Measurements from ENCODE around the gene TBC1D5.
A peak's percentile ranks its signal among the peaks of the same experiment; 100 is the strongest.
"Not testable (repeated sequence)": the region's sequence is repeated elsewhere in the genome, so short reads cannot be mapped to it uniquely, and the experiment has no call there.

The TBC1D5 gene

DNA sequence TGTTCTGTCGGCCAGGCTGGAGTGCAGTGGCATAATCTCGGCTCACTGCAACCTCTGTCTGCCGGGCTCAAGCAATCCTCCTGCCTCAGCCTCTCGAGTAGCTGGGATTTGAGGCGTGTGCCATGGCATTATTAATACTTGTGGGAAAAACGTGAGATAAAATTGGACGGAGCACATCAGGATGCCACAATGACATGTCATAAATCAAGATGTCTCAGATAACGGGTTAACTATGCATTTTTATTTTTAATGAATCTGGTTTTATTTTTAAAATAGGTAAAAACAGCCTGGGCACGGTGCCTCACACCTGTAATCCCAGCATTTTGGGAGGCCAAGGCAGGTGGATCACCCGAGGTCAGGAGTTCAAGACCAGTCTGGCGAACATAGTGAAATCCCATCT, 212.8 kb downstream of the TBC1D5 start:
- no peak for DNase-seq

DNA sequence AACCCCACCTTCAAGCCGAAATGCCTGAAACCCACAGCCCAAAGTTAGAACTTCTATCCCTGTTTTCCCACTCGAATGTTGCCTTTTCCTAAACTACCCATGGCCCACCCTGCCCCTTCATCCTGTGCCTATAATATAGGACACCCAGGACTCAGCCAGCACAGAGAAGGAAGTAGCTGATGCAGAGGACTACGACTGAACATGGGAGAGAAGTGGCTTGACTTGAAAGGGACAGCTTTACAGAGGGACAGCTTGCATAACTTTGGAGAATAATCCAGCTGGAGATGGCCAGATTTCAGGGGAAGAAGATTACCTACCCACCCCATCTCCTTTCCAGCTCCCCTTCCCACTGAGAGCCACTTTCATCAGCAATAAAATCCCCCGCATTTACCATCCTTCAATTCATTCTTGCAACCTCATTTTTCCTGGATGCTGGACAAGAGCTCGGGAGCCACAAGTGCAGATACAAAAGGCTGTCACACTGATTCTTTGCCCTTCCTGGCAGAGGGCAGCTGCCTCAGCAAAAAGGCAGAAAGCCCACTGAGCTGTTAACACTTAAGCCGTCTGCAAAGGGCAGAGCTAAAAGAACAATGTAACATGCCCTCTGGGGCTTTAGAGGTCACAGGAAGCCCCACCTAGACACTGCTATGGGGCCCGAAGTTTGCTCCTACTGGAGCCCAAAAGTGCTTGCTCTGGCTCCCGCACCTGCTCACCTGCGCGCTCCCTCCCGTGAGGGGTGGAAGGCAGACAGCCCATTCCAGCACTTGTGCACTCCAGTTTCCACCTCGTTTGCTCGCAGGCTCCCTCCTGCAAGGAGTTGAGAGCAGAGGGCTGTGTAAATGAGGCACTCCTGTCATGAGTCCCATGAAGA, 224.0 kb downstream of the TBC1D5 start:
- peak; percentile 4 for DNase-seq

DNA sequence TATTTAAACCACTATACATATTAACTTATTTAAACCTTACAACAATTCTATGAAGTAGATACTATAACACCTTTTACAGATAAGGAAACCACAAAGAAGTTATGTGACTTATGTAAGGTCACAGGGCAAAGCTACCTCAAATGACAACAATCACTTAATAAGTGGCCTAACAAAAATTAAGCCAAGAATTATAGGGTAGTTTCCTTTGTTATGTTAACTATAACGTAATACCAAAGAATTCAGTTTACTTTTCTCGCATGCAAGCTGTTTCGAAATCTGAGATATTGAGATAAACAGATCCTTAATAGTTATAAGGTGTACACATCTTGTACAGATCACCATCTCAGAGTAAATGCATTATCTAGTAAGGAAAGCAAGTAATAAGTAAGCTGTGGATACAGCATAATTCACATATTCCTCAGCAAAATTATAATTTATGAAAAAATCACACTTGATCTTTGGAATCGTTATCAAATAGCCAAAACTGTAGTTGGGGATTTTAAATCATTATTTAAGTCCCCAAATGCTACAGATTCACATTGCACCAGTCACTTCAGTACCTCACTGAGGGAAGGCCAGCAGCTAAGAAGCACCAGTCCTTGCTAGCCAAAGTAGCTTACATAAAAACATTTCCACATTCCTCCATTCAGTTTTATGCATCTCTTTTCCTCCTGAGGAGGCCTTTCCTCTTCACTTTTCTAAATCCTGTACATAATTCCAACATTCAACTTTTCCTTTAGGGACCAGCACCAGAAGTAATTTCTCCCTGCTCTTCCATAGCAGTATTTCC, 226.8 kb downstream of the TBC1D5 start:
- no peak for DNase-seq

DNA sequence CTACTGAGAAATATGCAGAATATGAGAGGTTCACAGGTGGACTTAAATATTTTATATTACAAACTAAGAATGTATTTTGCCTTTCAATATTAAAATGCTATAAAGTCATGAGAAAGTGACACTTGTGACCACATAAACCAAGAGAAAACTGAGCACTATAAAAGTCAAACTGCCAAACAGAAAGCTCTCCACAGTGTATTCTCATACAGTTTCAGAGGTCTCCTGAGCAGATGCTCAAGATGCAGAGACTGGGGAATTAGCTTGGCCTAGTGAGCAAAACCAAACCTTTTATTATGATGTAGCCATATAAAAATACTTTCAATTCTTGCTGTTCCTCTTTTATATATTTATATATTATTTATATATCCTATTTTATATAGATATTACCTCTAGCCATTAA, 227.8 kb downstream of the TBC1D5 start:
- no peak for DNase-seq

DNA sequence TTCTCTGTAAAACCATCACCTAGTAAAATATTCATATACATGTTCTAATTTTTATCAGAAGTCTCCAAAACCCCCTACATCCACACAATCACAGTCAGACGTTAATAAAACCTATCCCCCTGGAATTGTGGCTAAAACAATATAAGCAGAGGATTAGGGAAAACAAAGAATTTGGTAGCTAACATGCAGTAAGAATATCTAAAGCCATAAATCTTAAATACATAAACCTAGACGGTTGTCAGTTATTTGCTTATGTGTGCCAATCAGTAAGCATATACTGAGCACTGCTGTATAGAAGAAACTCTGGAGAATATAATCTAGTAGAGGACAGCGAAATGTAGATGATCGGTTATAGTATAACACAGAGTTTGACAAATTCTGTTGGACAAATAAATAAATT, 232.2 kb downstream of the TBC1D5 start:
- DNase-seq = no peak

DNA sequence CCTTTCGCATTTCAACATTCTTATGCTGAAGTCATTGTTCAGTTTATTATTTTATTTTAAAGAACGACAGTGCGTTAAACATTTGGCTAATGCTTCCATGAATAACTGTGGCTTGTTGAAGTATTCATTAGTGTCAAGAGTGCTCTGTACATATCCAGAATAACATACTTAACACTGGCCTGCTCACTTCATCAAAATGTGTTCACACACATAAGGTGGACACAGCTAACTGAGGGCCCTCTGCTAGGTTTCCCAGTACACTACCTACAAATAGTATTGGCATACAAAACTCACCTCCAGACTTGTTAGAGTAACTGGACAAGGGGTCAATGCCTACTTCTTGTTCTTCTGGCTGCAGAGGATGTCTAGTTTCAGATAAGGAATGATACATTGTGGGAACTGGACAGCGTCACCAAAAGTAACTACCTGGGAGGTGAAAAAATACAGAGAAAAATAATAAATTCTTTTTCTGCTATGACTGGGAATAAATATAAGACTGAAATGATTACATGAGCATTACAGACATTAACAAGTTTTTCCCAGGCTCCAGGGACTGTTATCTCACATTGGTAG, 234.2 kb downstream of the TBC1D5 start:
- DNase-seq = no peak

DNA sequence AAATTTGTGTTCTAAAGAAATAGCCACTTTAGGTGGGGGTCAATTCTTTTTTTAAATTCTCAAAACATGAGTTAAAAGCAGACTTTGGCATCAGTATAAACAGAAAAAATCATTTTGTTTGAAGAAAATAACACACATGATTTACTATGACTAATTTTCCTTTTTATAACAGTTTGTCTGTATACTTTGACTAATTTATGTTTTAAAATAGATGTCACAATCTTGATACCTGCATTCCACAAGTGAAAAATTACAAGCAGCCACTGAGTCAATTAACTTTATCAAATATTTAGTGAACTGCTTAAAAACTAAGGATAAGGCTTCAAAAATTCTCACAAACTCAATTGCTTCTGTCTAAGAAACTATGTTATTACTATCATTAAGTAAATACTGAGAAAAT, 235.0 kb downstream of the TBC1D5 start:
- DNase-seq = no peak

DNA sequence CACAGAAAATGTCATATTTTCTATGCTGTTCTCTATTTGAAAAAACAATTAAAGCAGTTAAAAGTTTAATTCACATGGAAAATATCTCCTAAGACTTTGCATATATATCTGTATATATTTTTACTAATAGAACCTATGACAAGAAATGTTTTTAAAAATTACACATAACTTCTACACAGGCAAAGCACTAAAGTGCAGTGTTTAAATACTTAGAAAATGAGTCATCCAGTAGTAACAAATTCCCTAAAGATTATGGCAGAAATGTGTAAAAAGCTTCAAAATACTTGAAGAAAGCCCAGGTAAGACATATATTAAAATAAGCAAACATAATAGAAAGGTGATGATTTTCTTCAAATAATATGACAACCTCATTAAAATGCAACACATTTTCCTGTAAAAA, 236.6 kb downstream of the TBC1D5 start:
- DNase-seq = no peak

DNA sequence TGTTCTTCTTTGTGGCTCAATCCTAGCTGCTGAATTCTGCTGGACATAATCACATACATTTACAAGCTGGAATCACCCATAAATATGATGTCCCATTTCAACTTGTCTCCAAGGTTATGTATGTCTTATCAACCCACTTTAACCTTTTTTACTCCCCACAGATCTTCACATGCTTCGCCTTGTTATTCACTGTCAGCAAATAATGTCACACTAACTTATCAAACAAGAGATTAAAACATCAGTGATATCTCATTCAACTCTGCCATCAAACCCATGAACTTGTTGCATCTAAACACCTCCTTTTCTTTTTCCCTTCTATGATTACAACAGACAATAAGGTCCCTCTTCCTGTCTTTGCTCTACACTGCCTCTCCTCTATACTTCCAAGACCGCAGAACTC, 240.7 kb downstream of the TBC1D5 start:
- DNase-seq = no peak

DNA sequence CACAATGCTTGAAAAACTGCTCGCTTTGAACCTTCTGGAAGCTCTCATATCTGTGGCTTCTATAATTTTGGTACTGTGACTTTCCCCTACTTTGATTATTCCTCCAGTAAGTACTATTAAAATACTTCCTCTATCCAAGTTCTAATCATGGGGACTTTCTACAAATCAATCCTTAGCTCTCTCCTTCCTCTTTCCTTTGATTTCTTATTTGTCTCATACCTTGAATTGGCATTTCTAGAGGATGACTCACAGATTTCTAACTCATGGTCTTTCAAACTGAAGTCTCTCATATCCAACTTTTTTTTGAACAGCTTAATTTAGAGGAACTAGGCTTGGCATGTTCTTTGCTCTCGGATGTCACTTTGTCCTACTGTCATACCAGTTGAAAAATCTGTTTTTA, 241.8 kb downstream of the TBC1D5 start:
- no peak for DNase-seq

DNA sequence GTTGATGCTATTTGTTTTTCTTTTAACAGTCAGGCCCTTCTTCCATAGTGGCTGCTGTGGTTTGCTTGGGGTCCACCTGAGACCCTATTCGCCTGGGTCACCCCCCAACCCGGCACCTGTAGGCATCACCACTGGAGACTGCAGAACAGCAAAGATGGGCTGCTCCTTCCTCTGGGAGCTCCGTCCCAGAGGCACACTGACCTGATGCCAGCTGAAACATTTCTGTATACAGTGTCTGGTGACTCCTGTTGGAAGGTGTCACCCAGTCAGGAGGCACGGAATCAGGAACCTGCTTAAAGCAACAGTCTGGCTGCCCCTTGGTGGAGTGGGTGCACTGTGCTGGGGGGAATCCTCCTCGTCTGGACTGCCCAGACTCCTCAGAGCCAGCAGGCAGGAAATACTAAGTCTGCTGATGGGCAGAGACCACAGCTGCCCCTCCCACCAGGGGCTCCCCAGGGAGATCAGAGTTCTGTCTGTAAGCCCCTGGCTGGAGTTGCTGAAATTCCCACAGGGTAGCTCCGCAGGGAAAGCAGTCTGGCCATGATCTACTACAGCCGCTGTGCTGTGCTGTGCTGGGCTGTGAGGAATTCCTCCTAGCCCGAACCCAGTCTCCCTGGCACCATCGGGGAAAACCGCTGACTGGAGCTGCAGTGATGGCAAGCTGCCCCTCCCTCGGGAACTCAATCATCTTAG, 248.2 kb downstream of the TBC1D5 start:
- no peak for DNase-seq

DNA sequence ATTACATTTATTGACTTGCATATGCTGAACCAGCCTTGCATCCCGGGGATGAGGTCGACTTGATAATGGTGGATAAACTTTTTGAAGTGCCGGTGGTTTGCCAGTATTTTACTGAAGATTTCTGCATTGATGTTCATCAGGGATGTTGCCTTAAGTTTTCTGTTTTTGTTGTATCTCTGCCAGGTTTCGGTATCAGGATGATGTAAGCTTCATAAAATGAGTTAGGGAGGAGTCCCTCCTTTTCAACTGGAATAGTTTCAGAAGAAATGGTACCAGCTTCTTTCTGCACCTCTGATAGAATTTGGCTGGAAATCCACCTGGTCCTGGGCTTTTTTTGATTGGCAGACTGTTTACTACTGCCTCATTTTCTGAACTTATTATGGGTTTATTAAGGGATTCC, 250.8 kb downstream of the TBC1D5 start:
- DNase-seq = no peak

DNA sequence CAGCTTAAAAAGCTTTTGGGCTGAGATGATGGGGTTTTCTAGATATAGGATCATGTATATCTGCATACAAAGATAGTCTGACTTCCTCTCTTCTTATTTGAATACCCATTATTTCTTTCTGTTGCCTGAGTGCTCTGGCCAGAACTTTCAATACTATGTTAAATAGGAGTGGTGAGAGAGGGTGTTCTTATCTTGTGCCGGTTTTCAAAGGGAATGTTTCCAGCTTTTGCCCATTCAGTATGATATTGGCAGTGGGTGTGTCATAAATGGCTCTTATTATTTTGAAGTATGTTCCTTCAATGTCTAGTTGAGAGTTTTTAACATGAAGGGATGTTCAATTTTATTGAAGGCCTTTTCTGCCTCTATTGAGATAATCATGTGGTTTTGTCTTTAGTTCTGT, 251.2 kb downstream of the TBC1D5 start:
- not testable (repeated sequence) for DNase-seq

DNA sequence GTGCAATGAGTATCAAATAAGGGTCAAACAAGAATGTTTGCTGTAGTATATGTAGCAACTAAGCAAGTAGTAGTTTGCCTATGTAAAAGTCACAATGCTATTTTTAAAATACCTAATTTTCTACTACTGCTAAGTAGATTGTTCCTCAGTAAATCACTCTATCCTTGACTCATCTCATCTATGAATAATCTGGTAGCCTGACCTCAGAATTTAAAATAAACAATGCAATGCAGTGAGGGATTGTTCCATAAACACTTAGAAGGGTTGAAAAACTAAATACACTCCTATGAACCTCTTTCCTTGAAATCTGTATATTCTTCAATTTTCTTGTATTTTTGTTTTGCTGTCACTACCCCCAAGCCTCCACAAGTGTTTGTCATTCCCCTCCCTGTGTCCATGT, 253.3 kb downstream of the TBC1D5 start:
- DNase-seq = no peak

DNA sequence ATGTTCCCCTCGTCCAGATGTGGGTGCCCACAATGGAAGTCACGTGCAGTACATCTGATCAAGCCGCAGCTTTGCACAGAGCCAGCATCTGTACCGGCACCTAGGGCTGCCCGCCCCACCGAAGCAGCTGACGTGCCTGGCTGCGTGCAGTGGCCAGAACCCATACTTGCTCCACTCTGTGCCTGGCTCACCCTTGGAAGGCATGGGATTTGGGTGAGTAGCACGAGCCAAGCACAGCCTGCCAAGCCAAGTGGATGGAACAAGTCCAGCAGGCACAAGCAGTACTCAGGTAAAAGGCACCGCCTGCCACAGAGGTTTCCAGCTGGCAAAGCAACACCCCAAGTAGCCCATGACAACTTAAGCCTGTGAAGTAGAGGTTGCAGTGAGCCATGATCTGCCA, 261.3 kb downstream of the TBC1D5 start:
- no peak for DNase-seq

DNA sequence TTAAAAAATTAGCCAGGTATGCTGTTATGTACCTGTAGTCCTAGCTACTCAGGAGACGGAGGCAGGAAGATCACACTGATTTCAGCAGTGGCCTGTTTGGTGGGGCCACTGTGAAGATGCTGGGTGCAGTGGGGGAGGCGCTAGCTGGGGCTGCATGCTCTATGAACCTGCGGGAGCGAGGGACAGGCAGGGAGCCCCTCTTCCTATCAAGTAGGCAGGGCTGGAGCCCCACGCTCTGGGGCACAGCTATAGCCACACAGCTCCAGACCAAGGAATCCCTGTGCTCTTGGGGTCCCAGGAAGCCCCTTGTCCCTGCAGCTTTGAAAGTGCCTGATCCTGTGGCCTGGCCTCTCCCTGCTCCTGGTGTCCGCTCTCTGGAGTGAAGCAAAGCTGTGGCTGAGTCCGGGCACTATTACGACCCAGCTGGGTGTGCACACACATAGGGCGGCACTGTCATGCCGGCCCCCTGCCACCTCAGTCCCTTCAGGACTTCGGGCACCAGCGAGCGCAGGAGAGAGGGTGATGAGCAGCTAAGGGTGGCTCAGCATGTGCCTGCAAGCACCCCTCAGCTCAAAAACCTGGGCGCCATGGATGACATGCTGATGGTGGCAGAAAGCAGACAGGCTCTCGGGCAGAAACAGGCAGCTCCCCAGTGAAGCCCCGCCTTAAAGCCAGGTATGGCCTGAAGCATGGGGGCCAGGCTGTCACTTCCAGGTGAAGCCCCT, 262.6 kb downstream of the TBC1D5 start:
- no peak for DNase-seq

DNA sequence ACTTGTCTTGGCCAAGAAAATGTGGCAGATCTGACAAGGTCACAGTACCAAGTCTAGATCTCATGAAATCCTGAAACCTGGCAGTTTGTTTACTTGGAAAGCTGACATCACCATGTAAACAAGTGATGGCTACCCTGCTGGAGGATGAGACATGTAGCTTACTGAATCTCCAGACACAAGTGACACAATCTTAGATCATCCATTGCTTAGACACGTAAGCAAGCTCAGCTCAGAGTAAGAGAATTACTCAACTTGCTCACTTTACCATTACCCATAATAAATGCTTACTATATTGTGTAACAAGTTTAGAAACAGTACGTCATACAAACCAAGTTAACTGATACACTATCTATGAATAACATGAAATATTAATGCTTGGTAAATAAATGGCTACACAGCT, 263.8 kb downstream of the TBC1D5 start:
- no peak for DNase-seq

DNA sequence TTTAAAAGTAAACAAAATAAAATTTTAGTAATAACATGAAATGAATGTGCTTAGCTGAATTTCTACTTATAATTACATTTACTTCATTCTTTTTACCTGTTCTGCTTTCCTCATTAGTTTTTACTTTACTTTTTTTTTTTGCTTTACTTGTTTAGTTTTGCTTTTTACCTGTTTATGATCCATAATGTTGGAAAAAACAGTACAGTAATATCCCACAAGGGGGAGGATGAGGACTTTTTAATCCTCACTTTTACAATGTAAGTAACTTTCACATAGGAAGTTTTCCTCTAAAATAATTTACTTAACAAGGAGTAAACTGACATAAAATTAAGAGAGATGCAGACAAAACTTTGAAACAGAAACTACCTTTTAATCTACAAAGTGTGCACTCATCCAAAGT, 268.7 kb downstream of the TBC1D5 start:
- no peak for DNase-seq

DNA sequence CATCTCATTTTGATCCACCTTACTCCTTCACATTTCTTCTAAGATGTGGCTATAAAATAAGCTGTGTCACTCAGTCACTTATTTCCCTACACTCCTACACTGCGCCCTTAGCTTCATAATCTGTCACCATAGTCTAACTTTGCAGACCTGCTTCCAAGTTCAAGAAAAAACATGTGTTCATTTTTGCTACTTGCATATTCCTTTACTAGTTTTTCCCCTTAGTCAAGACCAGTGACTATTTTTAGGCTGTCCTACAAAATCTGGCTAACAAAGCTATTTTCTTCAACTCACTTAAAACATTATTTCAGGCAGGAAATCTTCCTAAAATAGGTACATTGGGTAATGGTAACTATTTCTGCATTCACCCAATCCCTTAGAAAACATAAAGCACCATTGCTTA, 272.5 kb downstream of the TBC1D5 start:
- no peak for DNase-seq

DNA sequence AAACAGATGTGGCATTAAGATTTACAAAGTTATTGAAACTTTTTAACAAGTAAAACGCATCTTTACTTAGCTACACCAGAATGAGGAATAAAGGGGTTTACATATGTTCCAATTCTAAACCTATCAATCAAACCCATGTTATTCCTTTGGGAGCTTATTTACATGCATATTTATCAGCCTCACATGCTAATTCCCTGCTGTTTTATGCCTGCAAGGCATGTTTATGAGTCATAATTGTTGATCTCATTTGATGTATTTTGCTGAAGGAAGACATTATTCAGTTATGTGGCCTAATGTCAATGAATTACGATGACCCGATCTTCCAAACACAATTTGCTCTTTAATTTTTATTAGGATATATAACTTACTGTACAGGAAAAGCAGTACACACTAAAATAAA, 272.9 kb downstream of the TBC1D5 start:
- no peak for DNase-seq

DNA sequence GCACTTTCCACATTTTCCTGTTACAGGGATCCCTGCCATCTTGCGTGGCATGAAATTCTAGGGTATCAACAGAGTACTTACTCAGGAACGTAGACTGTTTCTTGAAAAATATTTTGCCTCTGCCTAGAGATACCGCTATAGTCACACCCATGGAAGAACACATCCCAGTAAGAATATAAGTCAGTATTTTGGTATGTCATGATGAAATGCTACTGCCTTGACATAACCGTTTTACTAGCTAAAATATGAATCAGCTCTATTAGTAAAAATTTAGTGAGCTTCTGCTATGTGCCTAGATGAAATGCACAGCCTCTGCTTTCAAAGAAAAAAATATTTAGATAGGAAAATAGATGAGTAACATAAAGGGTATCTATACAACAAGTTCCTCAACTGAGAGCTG, 276.4 kb downstream of the TBC1D5 start:
- DNase-seq = no peak

DNA sequence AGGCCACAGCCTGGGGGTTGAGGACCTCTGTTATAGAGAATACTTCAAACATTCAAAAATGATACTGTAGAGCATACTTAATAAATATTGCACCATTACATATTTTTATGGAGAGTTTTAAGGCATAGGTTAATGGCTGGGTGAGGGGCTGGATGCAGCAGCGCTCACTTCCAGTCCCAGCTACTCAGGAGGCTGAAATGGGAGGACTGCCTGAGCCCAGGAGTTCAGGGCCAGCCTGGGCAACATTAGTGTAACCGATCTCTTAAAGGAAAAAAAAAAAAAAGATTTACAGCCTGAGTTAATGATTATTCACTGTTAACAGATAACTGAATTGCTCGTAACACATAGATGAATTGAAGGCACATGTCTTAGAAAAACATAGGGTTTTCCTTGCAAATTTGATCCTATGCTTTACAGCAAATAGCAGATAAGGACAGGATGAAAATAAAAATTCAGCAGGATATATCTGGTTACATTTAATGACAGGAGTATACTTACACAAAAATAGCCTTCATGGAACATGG, 282.9 kb downstream of the TBC1D5 start:
- DNase-seq = no peak

DNA sequence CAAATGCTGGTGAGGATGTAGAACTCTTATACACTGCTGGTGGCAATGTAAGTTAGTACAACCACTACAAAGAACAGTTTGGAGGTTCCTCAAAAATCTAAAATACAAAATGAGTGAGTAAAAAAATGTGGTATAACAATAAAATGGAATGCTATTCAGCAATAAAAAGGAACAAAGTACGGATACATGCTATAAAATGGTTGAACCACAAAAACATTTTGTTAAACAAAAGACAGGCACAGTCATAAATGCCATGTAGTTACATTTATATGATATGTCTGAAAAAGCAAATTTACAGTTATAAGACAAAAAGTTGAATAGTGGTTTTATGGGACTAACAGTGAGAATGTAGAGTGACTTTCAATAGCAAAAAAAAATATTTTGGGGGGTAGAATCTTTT, 285.8 kb downstream of the TBC1D5 start:
- no peak for DNase-seq

Measured in DMS79 treated with DMSO at 0.1 percent for 48 hours (cell line).